HUES6 (cell line): ENCODE measurements around the gene TMEM191B.
"Not testable (repeated sequence)": the region's sequence is repeated elsewhere in the genome, so short reads cannot be mapped to it uniquely, and the experiment has no call there.

ENCODE experiments used
- H3K27ac ChIP-seq: 2 replicates; pipeline ENCODE4 v1.7.0; 2013; ENCODE audit warnings: low read depth, mild to moderate bottlenecking, low read length, inconsistent platforms
- H3K27me3 ChIP-seq: 2 replicates; pipeline ENCODE4 v1.6.1; 2013; ENCODE audit warnings: low read length; ENCODE audit not compliant: control insufficient read depth, insufficient read depth
- H3K36me3 ChIP-seq: 2 replicates; pipeline ENCODE4 v1.6.1; 2013; ENCODE audit warnings: low read length; ENCODE audit not compliant: control insufficient read depth, insufficient read depth
- H3K4me1 ChIP-seq: 2 replicates; pipeline ENCODE4 v1.6.1; 2013; ENCODE audit warnings: low read length; ENCODE audit not compliant: control insufficient read depth, insufficient read depth
- H3K4me3 ChIP-seq: 2 replicates; pipeline ENCODE4 v1.5.1; 2013; ENCODE audit warnings: low read depth, low read length
- H3K9ac ChIP-seq: one replicate; pipeline ENCODE4 v1.6.1; 2013; ENCODE audit warnings: mild to moderate bottlenecking, low read length
- H3K9me3 ChIP-seq: 2 replicates; pipeline ENCODE4 v1.6.1; 2013; ENCODE audit warnings: low read depth, low read length; ENCODE audit not compliant: control insufficient read depth, insufficient read depth

The TMEM191B gene

GRCh38 chr22:18534315-18534714 is 6.7 kb downstream of the TMEM191B start:
- H3K4me1 ChIP-seq, H3K9me3 ChIP-seq, H3K27ac ChIP-seq, H3K36me3 ChIP-seq, H3K9ac ChIP-seq, H3K4me3 ChIP-seq, H3K27me3 ChIP-seq: not testable (repeated sequence)

GRCh38 chr22:18539994-18540393 is 12.4 kb downstream of the TMEM191B start:
- H3K27me3 ChIP-seq, H3K9me3 ChIP-seq, H3K9ac ChIP-seq, H3K36me3 ChIP-seq, H3K27ac ChIP-seq, H3K4me3 ChIP-seq, H3K4me1 ChIP-seq: not testable (repeated sequence)

DNA sequence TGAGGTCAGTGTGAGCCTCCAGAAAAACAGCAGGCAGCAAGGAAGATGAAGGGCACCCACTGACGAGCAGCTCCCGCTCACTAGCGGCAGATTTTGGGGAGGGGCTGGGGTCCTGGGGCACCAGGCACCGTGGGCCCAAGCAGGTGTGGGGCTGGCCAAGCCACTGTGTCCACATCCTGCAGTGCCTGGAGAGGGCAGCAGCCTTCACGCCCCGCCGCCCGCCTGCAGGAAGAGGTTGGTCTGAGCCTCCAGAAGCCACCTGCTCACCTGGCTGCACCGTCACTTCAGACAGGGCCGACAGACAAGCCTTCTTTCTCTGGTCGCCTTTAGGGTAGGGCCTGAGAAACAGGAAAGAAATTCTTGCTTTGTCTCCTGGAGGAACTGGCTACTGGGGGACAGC is 15.8 kb downstream of the TMEM191B start:
- H3K4me3 ChIP-seq, H3K4me1 ChIP-seq, H3K27ac ChIP-seq, H3K27me3 ChIP-seq, H3K36me3 ChIP-seq, H3K9me3 ChIP-seq, H3K9ac ChIP-seq: not testable (repeated sequence)

GRCh38 chr22:18544615-18545014 is 17.0 kb downstream of the TMEM191B start:
- H3K9ac ChIP-seq, H3K4me1 ChIP-seq, H3K27me3 ChIP-seq, H3K27ac ChIP-seq, H3K36me3 ChIP-seq, H3K9me3 ChIP-seq, H3K4me3 ChIP-seq: not testable (repeated sequence)

DNA sequence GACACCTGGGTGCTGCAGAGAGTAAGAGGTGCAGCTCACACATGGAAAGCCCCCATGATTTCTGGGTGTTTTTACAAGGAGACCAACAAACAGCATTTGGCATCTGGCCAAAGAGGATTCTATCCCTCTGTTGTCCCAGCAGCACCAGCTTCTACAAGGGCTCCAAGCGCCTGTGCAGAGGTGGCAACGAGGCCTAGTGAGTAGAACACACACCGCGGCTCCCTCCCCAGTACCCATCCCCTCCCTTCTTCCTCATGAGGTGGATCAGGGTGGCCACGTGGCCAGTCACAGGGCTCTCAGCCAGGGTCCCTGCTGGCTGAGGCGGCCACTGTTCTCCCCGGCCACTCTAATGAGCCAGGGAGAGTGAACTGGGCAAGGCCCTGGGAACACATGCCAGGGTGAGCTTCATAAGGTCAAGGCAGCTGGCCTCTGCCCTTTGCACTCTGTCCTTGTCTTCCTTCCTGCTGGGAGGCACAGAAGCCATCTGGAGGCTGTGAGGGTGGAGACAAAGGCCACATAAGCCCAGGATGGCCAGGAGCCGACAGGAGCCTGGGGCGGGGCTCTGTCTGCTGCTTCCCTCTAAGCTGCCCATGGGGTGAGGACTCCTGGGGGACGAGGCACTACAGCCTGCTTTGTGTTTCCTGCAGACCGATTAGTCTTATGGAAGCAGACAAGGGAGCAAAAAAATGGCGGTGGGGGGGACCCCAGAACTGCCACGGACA is 22.0 kb downstream of the TMEM191B start:
- H3K4me3 ChIP-seq, H3K9ac ChIP-seq, H3K9me3 ChIP-seq, H3K27ac ChIP-seq, H3K4me1 ChIP-seq, H3K27me3 ChIP-seq, H3K36me3 ChIP-seq: not testable (repeated sequence)

GRCh38 chr22:18551046-18551445 is 23.4 kb downstream of the TMEM191B start:
- not testable (repeated sequence) for H3K36me3 ChIP-seq, H3K4me1 ChIP-seq, H3K4me3 ChIP-seq, H3K27me3 ChIP-seq, H3K9me3 ChIP-seq, H3K9ac ChIP-seq, H3K27ac ChIP-seq

DNA sequence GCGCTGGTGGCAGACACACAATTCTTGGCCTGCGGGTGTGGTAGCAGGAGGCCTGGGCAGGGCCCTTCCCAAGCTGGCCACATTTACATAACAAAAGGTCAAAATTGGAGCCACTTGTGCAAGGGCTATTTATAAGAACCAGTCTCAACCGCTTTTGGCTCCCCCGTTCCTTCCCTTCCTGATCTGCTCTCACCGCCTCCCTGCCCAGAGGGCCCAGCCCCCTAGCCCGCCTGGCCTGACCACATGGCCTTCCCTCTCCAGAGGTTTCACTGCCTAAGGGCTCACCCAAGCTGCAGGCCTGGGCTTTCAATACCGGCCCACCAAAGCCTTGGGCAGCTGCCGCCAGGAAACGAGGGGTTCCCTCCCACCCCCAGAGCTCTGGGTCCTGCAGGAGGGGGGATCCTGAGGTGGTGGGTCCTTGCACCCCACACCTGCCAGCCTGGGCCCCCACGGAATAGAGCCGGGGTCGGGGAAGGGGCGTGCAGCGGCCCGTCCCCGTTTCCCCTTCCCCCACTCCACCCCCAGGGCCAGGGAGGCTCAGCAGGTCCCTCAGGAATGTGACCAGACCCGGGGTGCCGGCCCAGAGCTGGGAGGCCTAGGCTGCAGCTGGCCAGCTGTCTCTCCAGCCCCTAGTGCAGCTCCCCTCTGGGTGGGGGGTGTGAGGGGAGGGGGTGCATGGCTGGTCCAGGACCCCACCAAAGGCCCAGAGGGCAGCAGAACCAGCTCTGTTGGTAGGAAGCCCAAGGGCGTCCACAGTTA is 25.4 kb downstream of the TMEM191B start:
- H3K9me3 ChIP-seq, H3K4me1 ChIP-seq, H3K36me3 ChIP-seq, H3K27me3 ChIP-seq, H3K27ac ChIP-seq, H3K9ac ChIP-seq, H3K4me3 ChIP-seq: not testable (repeated sequence)

GRCh38 chr22:18554280-18555256 is 27.0 kb downstream of the TMEM191B start:
- H3K36me3 ChIP-seq, H3K4me1 ChIP-seq, H3K27ac ChIP-seq, H3K9me3 ChIP-seq, H3K9ac ChIP-seq, H3K27me3 ChIP-seq, H3K4me3 ChIP-seq: not testable (repeated sequence)

- not testable (repeated sequence) for H3K4me1 ChIP-seq, H3K27ac ChIP-seq, H3K27me3 ChIP-seq, H3K9me3 ChIP-seq, H3K36me3 ChIP-seq, H3K4me3 ChIP-seq, H3K9ac ChIP-seq
These were observed 30.9 kb downstream of the TMEM191B start for GRCh38 chr22:18558516-18558915.

DNA sequence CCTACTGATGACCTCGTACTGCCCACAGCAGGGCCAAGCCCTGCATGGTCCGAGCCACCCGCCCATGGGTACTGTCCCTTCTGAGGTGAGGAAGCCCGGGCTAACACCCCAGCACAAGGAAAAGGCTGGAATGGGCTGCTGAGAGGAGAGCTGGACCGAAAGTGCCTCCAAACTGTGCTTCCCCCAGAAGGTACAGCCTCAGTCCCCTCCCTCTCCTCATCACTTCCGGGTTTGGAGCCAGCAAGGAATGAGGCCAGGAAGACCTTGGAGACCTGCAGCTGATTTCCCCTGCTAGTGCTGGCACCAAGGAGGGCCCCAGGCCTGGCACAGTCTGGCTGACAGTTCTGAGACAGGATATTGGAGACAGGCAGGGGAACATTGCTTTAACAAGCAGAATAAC is 31.3 kb downstream of the TMEM191B start:
- H3K36me3 ChIP-seq = not testable (repeated sequence)

More for the DNA sequence above, 31.3 kb downstream of the TMEM191B start:
- H3K4me3 ChIP-seq, H3K4me1 ChIP-seq, H3K27ac ChIP-seq, H3K9me3 ChIP-seq, H3K27me3 ChIP-seq, H3K9ac ChIP-seq: not testable (repeated sequence)
